SU-DHL-6 (cell line): ENCODE measurements around the gene NT5DC3.

Source experiments
- H2AFZ ChIP-seq: fragments of 200-600 bp; sonication (generic); 2 replicates; pipeline ENCODE4 v1.6.1; 2014; ENCODE audit warnings: low read depth, mild to moderate bottlenecking, moderate library complexity, mixed read lengths, antibody characterized with exemption, low read length; ENCODE audit not compliant: severe bottlenecking
- H3F3A ChIP-seq: fragments of 200-600 bp; shearing (Covaris generic); 2 replicates; pipeline ENCODE4 v1.6.0; 2016; ENCODE audit warnings: antibody characterized with exemption, mild to moderate bottlenecking; ENCODE audit not compliant: insufficient read depth
- H3K27ac ChIP-seq: fragments of 200-600 bp; sonication (generic); 2 replicates; pipeline ENCODE4 v1.5.1; 2016; ENCODE audit warnings: low read depth, mild to moderate bottlenecking, low read length, moderate library complexity, mixed read lengths
- H3K27me3 ChIP-seq: fragments of 200-600 bp; sonication (generic), shearing (Covaris generic); 2 replicates; pipeline ENCODE4 v1.6.0; 2014; ENCODE audit warnings: mild to moderate bottlenecking, low read length
- H3K36me3 ChIP-seq: fragments of 200-600 bp; sonication (generic); 2 replicates; pipeline ENCODE4 v1.6.1; 2014; ENCODE audit warnings: mild to moderate bottlenecking, low read length, mixed read lengths
- H3K4me2 ChIP-seq: fragments of 300-600, 200-600 bp; shearing (Covaris generic), sonication (generic); 2 replicates; pipeline ENCODE4 v1.6.0; 2014; ENCODE audit warnings: low read length, low read depth, mild to moderate bottlenecking; ENCODE audit not compliant: poor library complexity, severe bottlenecking
- H3K4me3 ChIP-seq: fragments of 200-600 bp; sonication (generic); 2 replicates; pipeline ENCODE4 v1.5.1; 2014; ENCODE audit warnings: antibody characterized with exemption, low read length, mild to moderate bottlenecking, mixed read lengths; ENCODE audit not compliant: insufficient read depth, poor library complexity, severe bottlenecking
- H3K79me2 ChIP-seq: fragments of 200-600 bp; sonication (generic); 2 replicates; pipeline ENCODE4 v1.6.1; 2014; ENCODE audit warnings: mild to moderate bottlenecking, low read length, moderate library complexity; ENCODE audit not compliant: insufficient read depth
- H3K9ac ChIP-seq: fragments of 200-600 bp; sonication (generic); 2 replicates; pipeline ENCODE4 v1.7.0; 2014; ENCODE audit warnings: mild to moderate bottlenecking, low read length
- H3K9me2 ChIP-seq: fragments of 200-600 bp; sonication (generic); replicated peaks from 2 replicates; pipeline ENCODE4 v1.6.1; 2014; ENCODE audit warnings: low read length; ENCODE audit not compliant: insufficient read depth
- H3K9me3 ChIP-seq: fragments of 200-600 bp; sonication (generic); 2 replicates; pipeline ENCODE4 v1.6.1; 2014; ENCODE audit warnings: low read length, mixed read lengths; ENCODE audit not compliant: insufficient read depth
- H4K20me1 ChIP-seq: fragments of 200-600 bp; sonication (generic); 2 replicates; pipeline ENCODE4 v1.6.1; 2014; ENCODE audit warnings: low read depth, mild to moderate bottlenecking, antibody characterized with exemption, low read length, moderate library complexity, mixed read lengths
- CTCF ChIP-seq: fragments of 200-600 bp; sonication (generic); IDR thresholded peaks from one replicate; pipeline ENCODE4 v1.5.1; 2017; ENCODE audit warnings: antibody characterized with exemption, mild to moderate bottlenecking, low read length, moderate library complexity; ENCODE audit not compliant: insufficient read depth, poor library complexity, severe bottlenecking
- EZH2phosphoT487 ChIP-seq: fragments of 200-600 bp; sonication (generic), shearing (Covaris generic); conservative IDR thresholded peaks from 2 replicates; pipeline ENCODE4 v1.6.1; 2018; ENCODE audit warnings: mild to moderate bottlenecking, antibody characterized with exemption, low read length, moderate library complexity, mixed read lengths

Gene NT5DC3

GRCh38 chr12:103779410-103780092, 61.5 kb downstream of the NT5DC3 start:
- H3K27me3 ChIP-seq = no peaks in the 10 kb centered on the region
- H3K4me2 ChIP-seq = no peak overlapping the region
- H3K9me2 ChIP-seq = no peaks in the 10 kb centered on the region
- H4K20me1 ChIP-seq = no peaks in the 10 kb centered on the region
- H3K9me3 ChIP-seq = no peaks in the 10 kb centered on the region
- H3K27ac ChIP-seq = no peak overlapping the region
- no peak overlapping the region for H3K4me3 ChIP-seq
- no peaks in the 10 kb centered on the region for H3K79me2 ChIP-seq
- TF ChIP-seq CTCF (no peak), EZH2phosphoT487 (no peak)
- H3K9ac ChIP-seq = no peak overlapping the region
- no peaks in the 10 kb centered on the region for H3K36me3 ChIP-seq
- no peaks in the 10 kb centered on the region for H3F3A ChIP-seq
- H2AFZ ChIP-seq = no peak overlapping the region

DNA sequence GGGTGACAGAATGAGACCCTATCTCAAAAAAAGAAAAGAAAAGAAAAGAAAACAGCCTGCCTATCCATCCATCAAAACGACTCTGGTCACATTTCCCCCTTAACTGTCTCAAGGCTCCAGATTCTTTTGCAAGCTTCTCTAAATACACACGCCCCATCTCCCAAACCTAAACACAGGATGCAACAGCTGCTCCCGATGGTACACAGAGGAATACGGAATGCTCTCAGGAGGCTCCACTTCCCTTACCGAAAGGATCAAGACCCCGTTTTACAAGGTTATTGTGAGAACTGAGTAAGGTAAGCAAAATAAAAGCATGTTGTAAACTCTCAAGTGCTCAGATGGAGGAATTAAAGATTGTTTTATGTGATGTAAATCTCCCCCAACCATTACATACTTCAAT, 62.3 kb downstream of the NT5DC3 start:
- TF ChIP-seq EZH2phosphoT487 (no peak), CTCF (no peak)
- Histone ChIP-seq H3K9me3 (no peaks in the 10 kb centered on the region), H3K79me2 (no peaks in the 10 kb centered on the region), H4K20me1 (no peaks in the 10 kb centered on the region), H2AFZ (no peak overlapping the region), H3K9ac (no peak overlapping the region), H3K4me3 (no peak overlapping the region), H3K27me3 (no peaks in the 10 kb centered on the region), H3K27ac (no peak overlapping the region), H3K36me3 (no peaks in the 10 kb centered on the region), H3K4me2 (no peak overlapping the region), H3K9me2 (no peaks in the 10 kb centered on the region), H3F3A (no peaks in the 10 kb centered on the region)

DNA sequence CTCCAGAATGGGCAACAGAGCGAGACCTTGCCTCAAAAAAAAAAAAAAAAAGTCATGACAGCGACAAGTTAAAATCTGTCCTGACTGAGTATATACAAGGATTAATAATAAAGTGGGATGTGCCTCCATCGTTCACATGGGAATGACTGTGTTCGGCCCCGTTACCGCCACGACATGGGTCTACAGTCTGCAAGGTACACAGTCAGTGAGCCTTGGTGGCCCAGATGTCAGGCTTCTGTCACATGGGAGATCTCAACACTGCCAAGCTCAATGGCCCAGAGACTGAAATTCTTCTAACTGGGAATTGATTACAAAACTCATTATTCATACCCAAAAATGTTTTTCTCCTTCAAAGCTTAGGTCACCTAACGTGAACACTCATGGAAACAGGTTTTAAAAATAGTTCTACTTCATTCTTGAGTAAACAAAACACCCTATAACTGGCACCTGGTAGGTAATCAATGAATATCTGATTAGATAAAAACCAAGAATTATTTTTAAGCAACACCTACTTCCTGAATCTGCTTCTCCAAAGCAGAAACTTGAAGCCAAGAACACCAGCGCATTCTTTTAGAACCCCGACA, 66.0 kb downstream of the NT5DC3 start:
- Histone ChIP-seq H3K79me2 (no peaks in the 10 kb centered on the region), H3K4me2 (no peak overlapping the region), H3K9me3 (no peaks in the 10 kb centered on the region), H2AFZ (no peak overlapping the region), H3F3A (no peaks in the 10 kb centered on the region), H3K4me3 (no peak overlapping the region), H3K9ac (no peak overlapping the region), H3K9me2 (no peaks in the 10 kb centered on the region), H3K27ac (no peak overlapping the region), H3K27me3 (no peaks in the 10 kb centered on the region), H3K36me3 (no peaks in the 10 kb centered on the region), H4K20me1 (no peaks in the 10 kb centered on the region)
- TF ChIP-seq EZH2phosphoT487 (no peak), CTCF (no peak)
